Measurements from ENCODE around the gene CREBBP. TPM values are rescaled to one million over a fixed set of nuclear protein-coding genes. Genes with fewer than 3 reads are reported as not detected.

Gene CREBBP
- total RNA-seq, 1 donor from 2014 or later = 53.0 TPM

- Histone ChIP-seq H3K4me2 (ENCODE audit: low read length) (no peak overlapping the region), H4K20me1 (ENCODE audit: insufficient read depth, low read length) (peaks cover 91% of the 10 kb centered on the region), H2AFZ (ENCODE audit: low read depth, low read length) (no peak overlapping the region), H3K36me3 (ENCODE audit: insufficient read depth, low read length) (peaks cover 19% of the 10 kb centered on the region), H3K9me3 (ENCODE audit: insufficient read depth, low read depth, low read length) (no peaks in the 10 kb centered on the region), H3K4me3 (ENCODE audit: insufficient read depth, low read depth, low read length) (no peak overlapping the region), H3K27ac (ENCODE audit: low read depth, low read length) (no peak overlapping the region), H3K9ac (ENCODE audit: low read length) (no peak overlapping the region), H3K79me2 (ENCODE audit: insufficient read depth, low read length) (peaks cover 87% of the 10 kb centered on the region), H3K4me1 (ENCODE audit: insufficient read depth, low read length) (no peaks in the 10 kb centered on the region), H3K27me3 (ENCODE audit: insufficient read depth, low read length) (no peaks in the 10 kb centered on the region)
- H3K9me3 Mint-ChIP-seq (ENCODE audit: unreplicated experiment) = no peaks in the 10 kb centered on the region
- H3K4me3 Mint-ChIP-seq (ENCODE audit: unreplicated experiment) = no peak overlapping the region
- H3K36me3 Mint-ChIP-seq (ENCODE audit: low read depth, unreplicated experiment) = peaks cover 22% of the 10 kb centered on the region
- DNase-seq (ENCODE audit: low read depth) = no peak
- no peak for FAIRE-seq
- TF ChIP-seq EZH2 (IDR thresholded peaks at IDR 0.05; ENCODE audit: insufficient read depth, low read length) = no peak
- TF ChIP-seq, protein P1, sequence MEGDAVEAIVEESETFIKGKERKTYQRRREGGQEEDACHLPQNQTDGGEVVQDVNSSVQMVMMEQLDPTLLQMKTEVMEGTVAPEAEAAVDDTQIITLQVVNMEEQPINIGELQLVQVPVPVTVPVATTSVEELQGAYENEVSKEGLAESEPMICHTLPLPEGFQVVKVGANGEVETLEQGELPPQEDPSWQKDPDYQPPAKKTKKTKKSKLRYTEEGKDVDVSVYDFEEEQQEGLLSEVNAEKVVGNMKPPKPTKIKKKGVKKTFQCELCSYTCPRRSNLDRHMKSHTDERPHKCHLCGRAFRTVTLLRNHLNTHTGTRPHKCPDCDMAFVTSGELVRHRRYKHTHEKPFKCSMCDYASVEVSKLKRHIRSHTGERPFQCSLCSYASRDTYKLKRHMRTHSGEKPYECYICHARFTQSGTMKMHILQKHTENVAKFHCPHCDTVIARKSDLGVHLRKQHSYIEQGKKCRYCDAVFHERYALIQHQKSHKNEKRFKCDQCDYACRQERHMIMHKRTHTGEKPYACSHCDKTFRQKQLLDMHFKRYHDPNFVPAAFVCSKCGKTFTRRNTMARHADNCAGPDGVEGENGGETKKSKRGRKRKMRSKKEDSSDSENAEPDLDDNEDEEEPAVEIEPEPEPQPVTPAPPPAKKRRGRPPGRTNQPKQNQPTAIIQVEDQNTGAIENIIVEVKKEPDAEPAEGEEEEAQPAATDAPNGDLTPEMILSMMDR (IDR thresholded peaks at IDR 0.05; ENCODE audit: insufficient read depth, low read depth, low read length) = no peak
- peak overlapping the region; percentile 53 for H3K27ac Mint-ChIP-seq (ENCODE audit: unreplicated experiment)
- H3K4me1 Mint-ChIP-seq (ENCODE audit: low read depth, unreplicated experiment) = peaks cover 3% of the 10 kb centered on the region
- no peaks in the 10 kb centered on the region for H3K27me3 Mint-ChIP-seq (ENCODE audit: low read depth, unreplicated experiment)
Measured at GRCh38 chr16:3787924-3788661, 92.4 kb downstream of the CREBBP start.

GRCh38 chr16:3785413-3785812, 95.1 kb downstream of the CREBBP start:
- DNase-seq (ENCODE audit: low read depth) = no peak
- Mint-ChIP-seq H3K4me3 (ENCODE audit: unreplicated experiment) (no peak overlapping the region), H3K27me3 (ENCODE audit: low read depth, unreplicated experiment) (no peaks in the 10 kb centered on the region), H3K4me1 (ENCODE audit: low read depth, unreplicated experiment) (peaks cover 2% of the 10 kb centered on the region), H3K9me3 (ENCODE audit: unreplicated experiment) (no peaks in the 10 kb centered on the region), H3K36me3 (ENCODE audit: low read depth, unreplicated experiment) (peaks cover 8% of the 10 kb centered on the region), H3K27ac (ENCODE audit: unreplicated experiment) (no peak overlapping the region)
- Histone ChIP-seq H3K9me3 (ENCODE audit: insufficient read depth, low read depth, low read length) (no peaks in the 10 kb centered on the region), H3K4me1 (ENCODE audit: insufficient read depth, low read length) (no peaks in the 10 kb centered on the region), H3K4me2 (ENCODE audit: low read length) (no peak overlapping the region), H3K36me3 (ENCODE audit: insufficient read depth, low read length) (peaks cover 11% of the 10 kb centered on the region), H3K9ac (ENCODE audit: low read length) (no peak overlapping the region), H3K27ac (ENCODE audit: low read depth, low read length) (no peak overlapping the region), H4K20me1 (ENCODE audit: insufficient read depth, low read length) (peaks cover 86% of the 10 kb centered on the region), H3K27me3 (ENCODE audit: insufficient read depth, low read length) (no peaks in the 10 kb centered on the region), H2AFZ (ENCODE audit: low read depth, low read length) (no peak overlapping the region), H3K4me3 (ENCODE audit: insufficient read depth, low read depth, low read length) (no peak overlapping the region), H3K79me2 (ENCODE audit: insufficient read depth, low read length) (peaks cover 70% of the 10 kb centered on the region)
- no peak for TF ChIP-seq EZH2 (IDR thresholded peaks at IDR 0.05; ENCODE audit: insufficient read depth, low read length)
- TF ChIP-seq, protein P1 (IDR thresholded peaks at IDR 0.05; ENCODE audit: insufficient read depth, low read depth, low read length) = no peak
- no peak for FAIRE-seq

GRCh38 chr16:3783516-3783915, 97.0 kb downstream of the CREBBP start:
- Mint-ChIP-seq H3K27me3 (ENCODE audit: low read depth, unreplicated experiment) (no peaks in the 10 kb centered on the region), H3K27ac (ENCODE audit: unreplicated experiment) (no peak overlapping the region), H3K9me3 (ENCODE audit: unreplicated experiment) (no peaks in the 10 kb centered on the region), H3K4me3 (ENCODE audit: unreplicated experiment) (no peak overlapping the region), H3K36me3 (ENCODE audit: low read depth, unreplicated experiment) (peaks cover 11% of the 10 kb centered on the region), H3K4me1 (ENCODE audit: low read depth, unreplicated experiment) (peaks cover 2% of the 10 kb centered on the region)
- Histone ChIP-seq H4K20me1 (ENCODE audit: insufficient read depth, low read length) (peaks cover 84% of the 10 kb centered on the region), H3K79me2 (ENCODE audit: insufficient read depth, low read length) (peaks cover 58% of the 10 kb centered on the region), H3K27ac (ENCODE audit: low read depth, low read length) (no peak overlapping the region), H3K9me3 (ENCODE audit: insufficient read depth, low read depth, low read length) (no peaks in the 10 kb centered on the region), H3K4me1 (ENCODE audit: insufficient read depth, low read length) (no peaks in the 10 kb centered on the region), H3K36me3 (ENCODE audit: insufficient read depth, low read length) (peaks cover 23% of the 10 kb centered on the region), H3K27me3 (ENCODE audit: insufficient read depth, low read length) (no peaks in the 10 kb centered on the region), H3K4me3 (ENCODE audit: insufficient read depth, low read depth, low read length) (no peak overlapping the region), H3K9ac (ENCODE audit: low read length) (no peak overlapping the region), H2AFZ (ENCODE audit: low read depth, low read length) (no peak overlapping the region), H3K4me2 (ENCODE audit: low read length) (no peak overlapping the region)
- FAIRE-seq (no peak), DNase-seq (ENCODE audit: low read depth) (no peak)
- TF ChIP-seq EZH2 (IDR thresholded peaks at IDR 0.05; ENCODE audit: insufficient read depth, low read length) = no peak
- TF ChIP-seq, protein P1 (IDR thresholded peaks at IDR 0.05; ENCODE audit: insufficient read depth, low read depth, low read length) = no peak

Data from astrocyte (in vitro differentiated cells and primary cell).